GM19025 (cell line): Measurements from ENCODE around the gene FBXO39.
"Not testable (repeated sequence)": the region's sequence is repeated elsewhere in the genome, so short reads cannot be mapped to it uniquely, and the experiment has no call there.

Source experiments
- ATAC-seq: cut with Tn5 transposase; IDR thresholded peaks from one replicate; pipeline ENCODE4 v1.9.1; 2021; ENCODE audit warnings: mild to moderate bottlenecking, low read depth, moderate library complexity; ENCODE audit not compliant: unreplicated experiment

Gene FBXO39

GRCh38 chr17:6775871-6776405 is at the start of gene FBXO39:
Gene FBXO39, plus strand, starts transcription at chr17:6776215. Its CDS starts 3,654 bp downstream, at chr17:6779869.
- no peak for ATAC-seq

- no peak for ATAC-seq
Measured at GRCh38 chr17:6729531-6729930, 46.5 kb upstream of the FBXO39 start.

GRCh38 chr17:6746665-6747064 is 29.4 kb upstream of the FBXO39 start:
- not testable (repeated sequence) for ATAC-seq

- ATAC-seq = no peak
Measured at GRCh38 chr17:6748617-6749016, 27.4 kb upstream of the FBXO39 start.

- ATAC-seq = no peak
Measured at GRCh38 chr17:6749519-6749918, 26.5 kb upstream of the FBXO39 start.

GRCh38 chr17:6752068-6752909 is 23.7 kb upstream of the FBXO39 start:
- ATAC-seq = no peak

GRCh38 chr17:6753006-6753445 is 23.0 kb upstream of the FBXO39 start:
- ATAC-seq = no peak

GRCh38 chr17:6753546-6753945 is 22.5 kb upstream of the FBXO39 start:
- no peak for ATAC-seq

- no peak for ATAC-seq
Measured at GRCh38 chr17:6755281-6755680, 20.7 kb upstream of the FBXO39 start.

- no peak for ATAC-seq
Measured at GRCh38 chr17:6755731-6756184, 20.3 kb upstream of the FBXO39 start, which contains the start of gene XAF1. Gene XAF1, plus strand, starts transcription at chr17:6756046. Its CDS starts 33 bp downstream, at chr17:6756079.

GRCh38 chr17:6756425-6757031 is 19.5 kb upstream of the FBXO39 start:
- ATAC-seq = no peak

GRCh38 chr17:6757747-6758146 is 18.3 kb upstream of the FBXO39 start:
- ATAC-seq = no peak

- ATAC-seq = no peak
Measured at GRCh38 chr17:6761779-6762178, 14.2 kb upstream of the FBXO39 start.

GRCh38 chr17:6768447-6768846 is 7.6 kb upstream of the FBXO39 start:
- ATAC-seq = no peak

GRCh38 chr17:6772016-6772415 is 4.0 kb upstream of the FBXO39 start:
- ATAC-seq = no peak

GRCh38 chr17:6774906-6775305 is 1.1 kb upstream of the FBXO39 start:
- ATAC-seq = not testable (repeated sequence)

GRCh38 chr17:6779411-6779810 is 3.4 kb downstream of the FBXO39 start:
- ATAC-seq = no peak

- no peak for ATAC-seq
Measured at GRCh38 chr17:6780001-6780400, 4.0 kb downstream of the FBXO39 start.

GRCh38 chr17:6780886-6781285 is 4.9 kb downstream of the FBXO39 start:
- no peak for ATAC-seq

- ATAC-seq = no peak
Measured at GRCh38 chr17:6782244-6782643, 6.2 kb downstream of the FBXO39 start.

- ATAC-seq = no peak
Measured at GRCh38 chr17:6786618-6787017, 10.6 kb downstream of the FBXO39 start.
